Upper lobe of right lung (tissue), 1 donor: ENCODE measurements around the gene CALY. TPM values are rescaled to one million over a fixed set of nuclear protein-coding genes. Genes with fewer than 3 reads are reported as not detected.

Experiments
- ATAC-seq: fragments of 200-7000 bp; cut with Tn5 transposase; one replicate; pipeline ENCODE4 v1.9.1; 2020; ENCODE audit warnings: mild to moderate bottlenecking, moderate library complexity
- DNase-seq: peaks from one replicate; pipeline ENCODE4 v3.0.0-alpha.2; 2020
- H3K27ac ChIP-seq: fragments of 200-600 bp; one replicate; pipeline ENCODE4 v1.8.0; 2022
- H3K27me3 ChIP-seq: fragments of 200-600 bp; one replicate; pipeline ENCODE4 v1.8.0; 2022; ENCODE audit warnings: mild to moderate bottlenecking
- H3K36me3 ChIP-seq: fragments of 200-600 bp; one replicate; pipeline ENCODE4 v1.8.0; 2022
- H3K4me1 ChIP-seq: fragments of 200-600 bp; one replicate; pipeline ENCODE4 v1.8.0; 2022
- H3K4me3 ChIP-seq: fragments of 200-600 bp; one replicate; pipeline ENCODE4 v1.8.0; 2022; ENCODE audit warnings: mild to moderate bottlenecking
- H3K9me3 ChIP-seq: fragments of 200-600 bp; one replicate; pipeline ENCODE4 v1.8.0; 2022
- intact Hi-C: fragments of 100-400 bp; cut with DNase I; formaldehyde crosslinking; loops from one replicate; pipeline ENCODE4 v1.11.0; 2022
- total RNA-seq: library from RNA; stranded (reverse); fragmentation: NEBNext Ultra II Directional; extraction: Animal tissue kit (Norgen Biotek cat#: 25700); gene quantifications from one replicate; pipeline ENCODE4 v1.2.1, GENCODE V29; 2021
- TF ChIP-seq, protein P1 (sequence below): fragments of 200-600 bp; IDR thresholded peaks from one replicate; pipeline ENCODE4 v1.8.0; 2022; ENCODE audit warnings: antibody characterized with exemption
- donor health status: DM: no; HTN: yes; CAD: no; lungs with severe emphysema.

CALY gene
- total RNA-seq, 1 donor from 2014 or later: not detected

DNA sequence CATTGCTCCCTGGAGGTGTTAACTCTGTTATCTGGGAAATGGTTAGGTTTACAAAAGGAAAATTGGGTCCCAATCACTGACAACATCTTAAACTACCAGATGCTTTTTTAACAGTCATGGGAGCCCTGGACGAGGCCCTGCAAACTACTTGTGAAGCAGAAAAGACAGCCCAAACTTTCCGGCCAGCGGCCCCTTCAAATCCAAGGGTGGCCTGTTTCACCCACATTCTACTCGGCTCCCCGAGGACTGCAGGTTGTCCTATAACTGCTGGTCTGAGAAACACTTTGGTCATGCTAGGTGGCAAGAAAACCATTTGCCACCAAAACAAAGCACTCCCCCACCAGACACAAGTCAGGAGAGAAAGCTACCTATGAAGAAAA lies 30.6 kb downstream of the CALY start:
- Histone ChIP-seq H3K4me3 (no peak overlapping the region), H3K36me3 (peaks cover 25% of the 10 kb centered on the region), H3K4me1 (peaks cover 28% of the 10 kb centered on the region), H3K9me3 (no peaks in the 10 kb centered on the region), H3K27me3 (no peaks in the 10 kb centered on the region), H3K27ac (peak overlapping the region; percentile 74)
- ATAC-seq: no peak
- TF ChIP-seq, protein P1, sequence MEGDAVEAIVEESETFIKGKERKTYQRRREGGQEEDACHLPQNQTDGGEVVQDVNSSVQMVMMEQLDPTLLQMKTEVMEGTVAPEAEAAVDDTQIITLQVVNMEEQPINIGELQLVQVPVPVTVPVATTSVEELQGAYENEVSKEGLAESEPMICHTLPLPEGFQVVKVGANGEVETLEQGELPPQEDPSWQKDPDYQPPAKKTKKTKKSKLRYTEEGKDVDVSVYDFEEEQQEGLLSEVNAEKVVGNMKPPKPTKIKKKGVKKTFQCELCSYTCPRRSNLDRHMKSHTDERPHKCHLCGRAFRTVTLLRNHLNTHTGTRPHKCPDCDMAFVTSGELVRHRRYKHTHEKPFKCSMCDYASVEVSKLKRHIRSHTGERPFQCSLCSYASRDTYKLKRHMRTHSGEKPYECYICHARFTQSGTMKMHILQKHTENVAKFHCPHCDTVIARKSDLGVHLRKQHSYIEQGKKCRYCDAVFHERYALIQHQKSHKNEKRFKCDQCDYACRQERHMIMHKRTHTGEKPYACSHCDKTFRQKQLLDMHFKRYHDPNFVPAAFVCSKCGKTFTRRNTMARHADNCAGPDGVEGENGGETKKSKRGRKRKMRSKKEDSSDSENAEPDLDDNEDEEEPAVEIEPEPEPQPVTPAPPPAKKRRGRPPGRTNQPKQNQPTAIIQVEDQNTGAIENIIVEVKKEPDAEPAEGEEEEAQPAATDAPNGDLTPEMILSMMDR: no peak
- intact Hi-C loops: no loop called here
- DNase-seq: no peak

DNA sequence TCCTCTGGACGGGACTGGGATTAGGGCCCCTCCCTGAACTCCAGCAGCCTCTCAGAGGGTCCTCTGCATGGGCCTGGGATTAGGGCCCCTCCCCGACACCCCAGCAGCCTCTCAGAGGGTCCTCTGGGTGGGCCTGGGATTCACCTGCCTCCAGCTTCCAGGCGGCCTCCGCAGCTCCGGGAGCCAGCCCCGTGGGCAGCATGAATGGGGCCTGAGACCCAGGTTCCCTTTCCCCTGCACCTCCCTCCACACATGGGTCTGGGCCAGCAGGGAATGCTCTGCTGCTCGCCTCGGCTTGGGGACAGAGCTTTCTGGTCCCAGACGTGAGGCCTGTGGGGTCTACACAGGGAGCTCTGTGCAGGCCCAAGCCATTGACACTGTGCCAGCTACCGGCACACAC lies 33.5 kb downstream of the CALY start:
- TF ChIP-seq, protein P1: no peak
- ATAC-seq: no peak
- Histone ChIP-seq H3K4me3 (no peak overlapping the region), H3K36me3 (peaks cover 44% of the 10 kb centered on the region), H3K4me1 (peaks cover 22% of the 10 kb centered on the region), H3K9me3 (no peaks in the 10 kb centered on the region), H3K27me3 (no peaks in the 10 kb centered on the region), H3K27ac (no peak overlapping the region)
- intact Hi-C loops: no loop called here
- DNase-seq: no peak

DNA sequence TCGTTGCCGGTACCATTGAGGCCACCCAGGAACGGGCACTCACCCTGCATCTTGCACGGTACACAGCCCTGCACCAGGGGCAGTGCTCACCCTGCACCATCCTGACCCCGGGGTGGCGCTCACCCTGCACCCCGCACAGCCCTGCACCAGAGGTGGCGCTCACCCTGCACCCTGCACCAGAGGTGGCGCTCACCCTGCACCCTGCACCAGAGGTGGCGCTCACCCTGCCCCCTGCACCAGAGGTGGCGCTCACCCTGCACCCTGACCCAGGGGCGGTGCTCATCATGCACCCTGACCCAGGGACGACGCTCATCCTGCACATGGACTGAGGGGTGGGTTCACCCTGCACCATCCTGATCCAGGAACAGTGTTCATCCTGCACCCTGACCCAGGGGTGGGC lies 34.5 kb downstream of the CALY start:
- intact Hi-C loops: no loop called here
- peak; percentile 5 for ATAC-seq

GRCh38 chr10:133299738-133300137 lies 37.0 kb downstream of the CALY start:
- DNase-seq: no peak
- TF ChIP-seq, protein P1: no peak
- Histone ChIP-seq H3K4me3 (no peak overlapping the region), H3K27me3 (no peaks in the 10 kb centered on the region), H3K36me3 (peaks cover 79% of the 10 kb centered on the region), H3K27ac (no peak overlapping the region), H3K4me1 (no peaks in the 10 kb centered on the region), H3K9me3 (no peaks in the 10 kb centered on the region)
- intact Hi-C loops: no loop called here
- ATAC-seq: no peak

More for the DNA sequence above, 34.5 kb downstream of the CALY start:
- DNase-seq: no peak
- no peaks in the 10 kb centered on the region for H3K27me3 ChIP-seq
- no peak overlapping the region for H3K4me3 ChIP-seq
- no peaks in the 10 kb centered on the region for H3K9me3 ChIP-seq
- H3K4me1 ChIP-seq: peaks cover 13% of the 10 kb centered on the region
- no peak overlapping the region for H3K27ac ChIP-seq
- TF ChIP-seq, protein P1: no peak
- peaks cover 54% of the 10 kb centered on the region for H3K36me3 ChIP-seq

DNA sequence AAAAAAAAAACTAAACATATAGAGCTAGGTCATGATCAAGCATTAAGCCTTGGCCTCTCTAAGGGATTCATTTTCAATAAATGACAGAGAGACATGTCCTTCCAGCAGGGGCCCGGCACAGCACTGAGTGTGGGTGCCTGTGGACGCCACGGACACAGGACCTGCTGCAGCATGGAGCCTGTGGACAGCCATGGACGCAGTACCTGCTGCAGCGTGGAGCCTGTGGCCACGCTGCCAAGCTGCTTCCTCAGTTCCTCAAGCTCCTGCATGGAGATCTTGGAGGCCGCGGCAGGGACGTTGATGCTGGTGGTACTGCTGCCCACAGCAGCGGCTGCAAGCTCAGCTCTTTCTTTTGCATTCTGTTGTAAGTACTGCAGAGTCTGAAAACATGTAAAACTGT lies 37.5 kb downstream of the CALY start:
- H3K36me3 ChIP-seq: peaks cover 84% of the 10 kb centered on the region
- TF ChIP-seq, protein P1: no peak
- intact Hi-C loops: no loop called here

DNA sequence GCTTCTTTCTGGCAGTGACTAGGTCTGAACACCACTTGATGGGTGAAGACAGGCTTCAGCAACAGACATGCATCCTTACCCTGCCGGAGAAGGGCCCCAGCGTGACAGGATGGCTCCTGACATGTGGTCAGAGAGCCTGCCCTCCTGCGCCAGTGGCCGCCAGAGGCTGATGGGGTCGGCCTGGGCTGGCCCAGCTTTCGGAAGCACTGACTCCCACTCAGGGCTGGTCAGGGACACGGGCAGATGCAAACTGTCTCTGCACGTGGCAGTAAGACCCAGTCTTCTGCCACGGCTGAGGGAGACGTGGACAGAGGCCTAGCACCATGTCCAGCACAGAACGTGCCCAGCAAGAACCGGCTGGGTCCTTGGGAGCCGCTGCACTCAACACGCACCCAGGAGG lies 38.2 kb downstream of the CALY start:
- Histone ChIP-seq H3K4me1 (no peaks in the 10 kb centered on the region), H3K27me3 (no peaks in the 10 kb centered on the region), H3K4me3 (no peak overlapping the region), H3K36me3 (peaks cover 91% of the 10 kb centered on the region), H3K9me3 (no peaks in the 10 kb centered on the region), H3K27ac (no peak overlapping the region)
- ATAC-seq (no peak), DNase-seq (no peak)
- TF ChIP-seq, protein P1: no peak
- intact Hi-C loops: no loop called here

More for the DNA sequence above, 37.5 kb downstream of the CALY start:
- Histone ChIP-seq H3K27me3 (no peaks in the 10 kb centered on the region), H3K4me1 (no peaks in the 10 kb centered on the region), H3K9me3 (no peaks in the 10 kb centered on the region), H3K27ac (no peak overlapping the region), H3K4me3 (no peak overlapping the region)
- ATAC-seq: no peak
- no peak for DNase-seq
